ENCODE measurements around the gene NLK.

DNA sequence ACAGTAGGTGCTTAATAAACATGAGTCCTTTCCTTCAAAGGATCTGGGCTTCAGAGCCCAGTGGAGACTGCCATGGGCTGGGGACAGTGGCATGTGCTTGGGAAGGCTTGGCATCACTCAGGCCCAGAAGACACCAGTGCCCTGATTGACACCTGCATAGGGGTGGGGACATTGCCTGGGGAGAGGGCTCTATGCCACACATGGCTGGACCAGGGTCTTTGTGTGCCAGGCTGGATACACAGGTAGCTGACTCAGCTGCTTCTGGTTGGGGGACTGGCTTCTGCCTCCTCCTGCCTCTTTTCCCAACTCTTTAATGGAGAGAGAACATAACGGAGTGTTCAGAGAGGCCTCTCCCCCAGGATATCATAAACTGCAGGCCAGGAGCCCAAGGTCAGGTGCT lies 183.4 kb downstream of the NLK start:
- TF ChIP-seq FOXA1 (IDR thresholded peaks at IDR 0.05) (no peak), ELF4 (IDR thresholded peaks at IDR 0.05) (no peak), BHLHE40 (IDR thresholded peaks at IDR 0.05; ENCODE audit: borderline replicate concordance) (no peak), ZNF384 (IDR thresholded peaks at IDR 0.05) (no peak), PKNOX1 (IDR thresholded peaks at IDR 0.05) (0 out of 2 replicates have a peak, but pooled peaks have one; percentile 16), NFRKB (IDR thresholded peaks at IDR 0.05) (no peak), SUZ12 (IDR thresholded peaks at IDR 0.05) (no peak), LEF1 (IDR thresholded peaks at IDR 0.05; ENCODE audit: borderline replicate concordance) (no peak), SP1 (IDR thresholded peaks at IDR 0.05) (no peak)

Measured in HEK293T (cell line).